GM12878 (cell line): ENCODE measurements around the gene VEZF1. TPM values are rescaled to one million over a fixed set of nuclear protein-coding genes. Genes with fewer than 3 reads are reported as not detected.

Source experiments
- ATAC-seq: fragments of 200-7000 bp; cut with Tn5 transposase; 3 replicates; pipeline ENCODE4 v1.9.1; 2020; ENCODE audit warnings: mild to moderate bottlenecking, moderate library complexity
- BruUV-seq: library from RNA; stranded (reverse); fragments of 400-500 nt; replicated peaks from 2 replicates; lab custom pipeline; 2021; lab: Mats Ljungman, UMichigan
- CTCF ChIA-PET: fragments of 300-600 bp; sonication (Branson Sonifier 250); formaldehyde crosslinking; extraction: SDS; loops from one replicate; lab custom pipeline; 2021; ENCODE audit warnings: inconsistent platforms; lab: Yijun Ruan, JAX
- POLR2A ChIA-PET: fragments of 350-600 bp; formaldehyde crosslinking; extraction: SDS; loops from one replicate; lab custom pipeline; 2021; ENCODE audit warnings: inconsistent platforms; lab: Charles Lee
- RAD21 ChIA-PET: fragments of 300-600 bp; sonication (Branson Sonifier 250); formaldehyde crosslinking; loops from one replicate; lab custom pipeline; 2023; ENCODE audit warnings: antibody characterized with exemption; ENCODE audit not compliant: unreplicated experiment; lab: Charles Lee
- SMC1A ChIA-PET: fragments of 300-600 bp; sonication (Branson Sonifier 250); formaldehyde crosslinking; loops from one replicate; lab custom pipeline; 2023; ENCODE audit not compliant: unreplicated experiment, uncharacterized antibody; lab: Charles Lee
- DNase-seq: peaks from one replicate; pipeline ENCODE4 v3.0.0-alpha.2; 2011; ENCODE audit warnings: low read depth, low spot score
- FAIRE-seq: peaks from 3 replicates; lab custom pipeline; 2011; peaks lifted over from hg19 to GRCh38; lab: Jason Lieb, UNC
- H2AFZ ChIP-seq: 2 replicates; pipeline ENCODE4 v1.6.0; 2011; ENCODE audit warnings: low read depth, low read length, control low read depth; ENCODE audit not compliant: control insufficient read depth
- H3K27ac ChIP-seq: 2 replicates; pipeline ENCODE4 v1.5.1; 2011; ENCODE audit warnings: control low read depth; ENCODE audit not compliant: control insufficient read depth, insufficient read depth
- H3K27me3 ChIP-seq, 2 experiments: replicated peaks in 1 of 2; 2 replicates each; pipeline versions ENCODE4 v1.6.0 to v1.6.1; 2011; ENCODE audit warnings: low read length in 1 of 2; ENCODE audit not compliant: control insufficient read depth in 2 of 2, insufficient read depth in 2 of 2
- H3K36me3 ChIP-seq, 2 experiments: 2 replicates each; pipeline ENCODE4 v1.5.1; 2011; ENCODE audit warnings: low read length in 1 of 2; ENCODE audit not compliant: control insufficient read depth in 2 of 2, insufficient read depth in 2 of 2
- H3K4me1 ChIP-seq: 2 replicates; pipeline ENCODE4 v1.6.1; 2011; ENCODE audit warnings: mild to moderate bottlenecking, low read length, moderate library complexity, mixed read lengths; ENCODE audit not compliant: control insufficient read depth, insufficient read depth
- H3K4me2 ChIP-seq: 2 replicates; pipeline ENCODE4 v1.6.0; 2011; ENCODE audit warnings: control low read depth; ENCODE audit not compliant: control insufficient read depth, insufficient read depth
- H3K4me3 ChIP-seq: fragments of 200-600 bp; sonication (generic); 2 replicates; pipeline ENCODE4 v1.5.1; 2016
- H3K79me2 ChIP-seq: 2 replicates; pipeline ENCODE4 v1.6.0; 2011; ENCODE audit warnings: low read length; ENCODE audit not compliant: control insufficient read depth, insufficient read depth
- H3K9ac ChIP-seq: 2 replicates; pipeline ENCODE4 v1.8.0; 2011; ENCODE audit warnings: low read length, control low read depth, mixed read lengths; ENCODE audit not compliant: control insufficient read depth, insufficient read depth
- H3K9me3 ChIP-seq: replicated peaks from 3 replicates; pipeline ENCODE4 v1.5.1; 2011; ENCODE audit warnings: mild to moderate bottlenecking, low read length; ENCODE audit not compliant: control insufficient read depth, insufficient read depth
- H4K20me1 ChIP-seq: 2 replicates; pipeline ENCODE4 v1.6.0; 2011; ENCODE audit not compliant: control insufficient read depth, insufficient read depth
- CREM ChIP-seq: IDR thresholded peaks from 2 replicates; pipeline ENCODE4 v1.6.1; 2014; ENCODE audit warnings: antibody characterized with exemption, low read depth
- FOXM1 ChIP-seq: IDR thresholded peaks from 2 replicates; pipeline ENCODE4 v1.6.1; 2012; ENCODE audit warnings: low read depth, mild to moderate bottlenecking, inconsistent platforms, low read length, moderate library complexity
- HDGF ChIP-seq: fragments of 450-650 bp; IDR thresholded peaks from 2 replicates; pipeline ENCODE4 v1.6.1; 2016; ENCODE audit warnings: antibody characterized with exemption
- IKZF1 ChIP-seq: fragments of 450-650 bp; conservative IDR thresholded peaks from 2 replicates; pipeline ENCODE4 v1.6.1; 2017; ENCODE audit warnings: antibody characterized with exemption, mild to moderate bottlenecking
- IKZF2 ChIP-seq, 2 experiments: fragments of 450-650 bp; IDR thresholded peaks; 2 replicates each; pipeline ENCODE4 v1.6.1; 2017; ENCODE audit warnings: mild to moderate bottlenecking in 2 of 2, moderate library complexity in 2 of 2
- NR2F1 ChIP-seq: fragments of 450-650 bp; conservative IDR thresholded peaks from 2 replicates; pipeline ENCODE4 v1.6.1; 2017; ENCODE audit warnings: mild to moderate bottlenecking
- YY1 ChIP-seq: IDR thresholded peaks from 2 replicates; pipeline ENCODE4 v1.6.1; 2011; ENCODE audit warnings: low read depth, mild to moderate bottlenecking, low read length
- WGBS: methylation state at CpG from one replicate; pipeline ENCODE4 v1.1.6; 2016; ENCODE audit warnings: low lambda C conversion rate; ENCODE audit not compliant: insufficient replicate concordance, insufficient coverage; ENCODE audit errors: missing lambda C conversion rate; 5-methylcytosine and 5-hydroxymethylcytosine counted together
- in situ Hi-C: fragments of 300-500 bp; cut with MboI; formaldehyde crosslinking; loops from 9 replicates; pipeline ENCODE4 v1.14.3; 2018; ENCODE audit warnings: mixed read lengths
- intact Hi-C: fragments of 100-400 bp; cut with micrococcal nuclease; formaldehyde crosslinking; loops from one replicate; pipeline ENCODE4 v1.14.2; 2022; ENCODE audit not compliant: unreplicated experiment
- polyA plus RNA-seq, 11 experiments: library from polyadenylated mRNA; depleted of rRNA in 4 of 11; unstranded in 6 of 11; stranded (reverse) in 5 of 11; fragments of >200 nt; fragmentation: Nextera tagmentation in 4 of 11; fragmentation: Illumina TruSeq in 1 of 11; extraction: Ambion mirVana in 4 of 11; extraction: Trizol in 1 of 11; gene quantifications; 1 replicate in 1 of 11; 2 replicates in 10 of 11; pipeline versions ENCODE4 v1.2.1 to v1.2.3, GENCODE V29; 2011 to 2016; ENCODE audit warnings: inconsistent platforms in 2 of 11, missing spikeins in 2 of 11, low read depth in 1 of 11
- total RNA-seq, 4 experiments: library from RNA; depleted of rRNA in 3 of 4; stranded (reverse); fragments of >200 nt in 3 of 4; fragmentation: Illumina TruSeq in 1 of 4; extraction: Trizol in 1 of 4; gene quantifications; 2 replicates each; pipeline versions ENCODE4 v1.2.1 to v1.2.3, GENCODE V29; 2013 to 2021

The VEZF1 gene
- total and polyA plus RNA-seq, 10 of the 15 experiments (the other 5 are each of a cell fraction or from before 2014, with no cell fraction given): 9.5 to 28.2 (median 20.3) TPM

- no TSS peak for BruUV-seq
- peak overlapping the region; percentile 98 for H3K4me2 ChIP-seq
- H3K27ac ChIP-seq: peak overlapping the region; percentile 53
- intact Hi-C loops (loop anchor here (1.0 to 5.0 kb wide), 2 partner anchors 40 to 82 kb away; no protein-coding TSS in a partner anchor), in situ Hi-C loops (no loop called here)
- ChIA-PET SMC1A (interaction anchor here (0.7 to 9.3 kb wide), 23 partner anchors 11 to 252 kb away, joined by 3 to 114 read pairs (median 9); partner anchors contain the start of genes CUEDC1, LPO, MRPS23 and SRSF1), CTCF (interaction anchor here (0.6 to 8.8 kb wide), 20 partner anchors 11 to 154 kb away, joined by 3 to 195 read pairs (median 4); no protein-coding TSS in a partner anchor), RAD21 (interaction anchor here (1.0 to 3.6 kb wide), 17 partner anchors 8 to 136 kb away, joined by 3 to 55 read pairs (median 6); partner anchors contain the start of genes CUEDC1, DYNLL2 and MRPS23), POLR2A (interaction anchor here (0.6 to 3.1 kb wide), 11 partner anchors 8 to 918 kb away, joined by 3 to 21 read pairs (median 5); partner anchors contain the start of gene SRSF1)
- peaks cover 5% of the 10 kb centered on the region for H3K4me1 ChIP-seq
- peaks cover 0 to 3% of the 10 kb centered on the region in 2 experiments; a peak in 2 of 4 replicates for H3K36me3 ChIP-seq
- H3K79me2 ChIP-seq: peaks cover 20% of the 10 kb centered on the region
- H3K4me3 ChIP-seq: peak overlapping the region; percentile 87
- FAIRE-seq (no peak), ATAC-seq (peak; percentile 6), DNase-seq (no peak)
- peak overlapping the region; percentile 33 for H2AFZ ChIP-seq
- 4% methylated on average over 28 of the region's 38 CpGs for WGBS
- H3K9me3 ChIP-seq: no peaks in the 10 kb centered on the region
- peak overlapping the region; percentile 82 for H3K9ac ChIP-seq
- no peak for TF ChIP-seq FOXM1
- 0 out of 4 replicates have a peak, but pooled peaks of 1 of the 2 experiments have one; percentile 25 for TF ChIP-seq IKZF2 (IDR thresholded peaks at IDR 0.05)
- TF ChIP-seq NR2F1: no peak
- TF ChIP-seq HDGF: 0 out of 2 replicates have a peak, but pooled peaks have one; percentile 22
- 0 out of 2 replicates have a peak, but pooled peaks have one; percentile 3 for TF ChIP-seq YY1
- TF ChIP-seq CREM: 0 out of 2 replicates have a peak, but pooled peaks have one; percentile 1
- TF ChIP-seq IKZF1: peak; percentile 24; the same call in 1 of the 2 replicates
- H4K20me1 ChIP-seq: peaks cover 2% of the 10 kb centered on the region; the same call in 1 of the 2 replicates
- H3K27me3 ChIP-seq: no peaks in the 10 kb centered on the region
Measured at GRCh38 chr17:57986841-57987580, 1.0 kb downstream of the VEZF1 start.
